Fibroblast of gingiva (primary cell): ENCODE measurements around the gene MBD2.
A peak's percentile ranks its signal among the peaks of the same experiment; 100 is the strongest.

Experiments used
- DNase-seq: peaks from one replicate; pipeline ENCODE4 v3.0.0-alpha.2; 2011; ENCODE audit warnings: low read depth

The MBD2 gene

GRCh38 chr18:54109131-54109683, 115.3 kb downstream of the MBD2 start:
- peak; percentile 50 for DNase-seq

GRCh38 chr18:54102123-54102522, 122.3 kb downstream of the MBD2 start:
- DNase-seq: no peak
